Liver (tissue), 3 donors: ENCODE measurements around the gene ADAMTS2.

Experiments
- ATF3 ChIP-seq: IDR thresholded peaks from 2 replicates; pipeline ENCODE4 v1.6.1; 2016; ENCODE audit warnings: antibody characterized with exemption
- CTCF ChIP-seq: fragments of 150-350 bp; IDR thresholded peaks from 2 replicates; pipeline ENCODE4 v1.5.1; 2017; ENCODE audit warnings: improper control_type of control experiment, low read depth, low read length; ENCODE audit not compliant: missing input control
- JUND ChIP-seq, 2 donors: IDR thresholded peaks; 2 replicates each; pipeline ENCODE4 v1.6.1; 2016; ENCODE audit warnings: antibody characterized with exemption in 2 of 2
- RAD21 ChIP-seq, 2 donors: IDR thresholded peaks; 2 replicates each; pipeline ENCODE4 v1.6.1; 2016; ENCODE audit warnings: antibody characterized with exemption in 2 of 2, mild to moderate bottlenecking in 2 of 2
- RXRA ChIP-seq, 2 donors: IDR thresholded peaks; 2 replicates each; pipeline ENCODE4 v1.6.1; 2017 to 2018; ENCODE audit warnings: antibody characterized with exemption in 2 of 2, mild to moderate bottlenecking in 1 of 2
- TAF1 ChIP-seq: conservative IDR thresholded peaks from 2 replicates; pipeline ENCODE4 v1.6.1; 2016; ENCODE audit warnings: antibody characterized with exemption, mild to moderate bottlenecking
- ZBTB33 ChIP-seq: IDR thresholded peaks from 2 replicates; pipeline ENCODE4 v1.6.1; 2016; ENCODE audit warnings: antibody characterized with exemption
- donor health status: healthy.
- donor health status: healthy.

- TF ChIP-seq CTCF (no peak), JUND (IDR thresholded peaks at IDR 0.05) (no peak), RAD21 (IDR thresholded peaks at IDR 0.05) (no peak), ZBTB33 (no peak), TAF1 (no peak), RXRA (IDR thresholded peaks at IDR 0.05) (no peak), ATF3 (no peak)
These were observed 193.8 kb downstream of the ADAMTS2 start for GRCh38 chr5:179151286-179152118.
